GM19395 (cell line): Measurements from ENCODE around the gene MTA1.

Experiments
- ATAC-seq: cut with Tn5 transposase; IDR thresholded peaks from one replicate; pipeline ENCODE4 v1.9.1; 2021; ENCODE audit warnings: mild to moderate bottlenecking, moderate library complexity; ENCODE audit not compliant: unreplicated experiment

Gene MTA1

DNA sequence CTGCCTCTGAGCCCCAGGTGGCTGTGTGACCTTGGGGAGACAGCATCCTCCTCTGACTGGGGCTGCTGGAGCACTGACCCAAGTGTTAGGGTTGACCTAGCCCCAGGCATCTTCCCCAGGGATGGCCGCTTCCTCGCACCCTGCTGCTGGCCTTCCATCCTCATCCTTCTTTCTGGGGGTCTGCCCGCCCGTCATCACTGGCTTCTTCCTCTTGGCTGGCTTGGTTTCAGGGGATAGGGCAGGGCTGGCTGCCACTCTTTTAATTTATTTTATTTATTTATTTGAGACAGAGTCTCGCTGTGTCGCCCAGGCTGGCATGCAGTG lies 74.9 kb downstream of the MTA1 start:
- ATAC-seq: no peak

GRCh38 chr14:105495101-105495989 lies 75.7 kb downstream of the MTA1 start:
- no peak for ATAC-seq

- ATAC-seq: no peak
These were observed 76.6 kb downstream of the MTA1 start for GRCh38 chr14:105495990-105496830.

GRCh38 chr14:105496831-105497591 lies 77.4 kb downstream of the MTA1 start:
- no peak for ATAC-seq

- no peak for ATAC-seq
These were observed 78.2 kb downstream of the MTA1 start for GRCh38 chr14:105497671-105498429.

DNA sequence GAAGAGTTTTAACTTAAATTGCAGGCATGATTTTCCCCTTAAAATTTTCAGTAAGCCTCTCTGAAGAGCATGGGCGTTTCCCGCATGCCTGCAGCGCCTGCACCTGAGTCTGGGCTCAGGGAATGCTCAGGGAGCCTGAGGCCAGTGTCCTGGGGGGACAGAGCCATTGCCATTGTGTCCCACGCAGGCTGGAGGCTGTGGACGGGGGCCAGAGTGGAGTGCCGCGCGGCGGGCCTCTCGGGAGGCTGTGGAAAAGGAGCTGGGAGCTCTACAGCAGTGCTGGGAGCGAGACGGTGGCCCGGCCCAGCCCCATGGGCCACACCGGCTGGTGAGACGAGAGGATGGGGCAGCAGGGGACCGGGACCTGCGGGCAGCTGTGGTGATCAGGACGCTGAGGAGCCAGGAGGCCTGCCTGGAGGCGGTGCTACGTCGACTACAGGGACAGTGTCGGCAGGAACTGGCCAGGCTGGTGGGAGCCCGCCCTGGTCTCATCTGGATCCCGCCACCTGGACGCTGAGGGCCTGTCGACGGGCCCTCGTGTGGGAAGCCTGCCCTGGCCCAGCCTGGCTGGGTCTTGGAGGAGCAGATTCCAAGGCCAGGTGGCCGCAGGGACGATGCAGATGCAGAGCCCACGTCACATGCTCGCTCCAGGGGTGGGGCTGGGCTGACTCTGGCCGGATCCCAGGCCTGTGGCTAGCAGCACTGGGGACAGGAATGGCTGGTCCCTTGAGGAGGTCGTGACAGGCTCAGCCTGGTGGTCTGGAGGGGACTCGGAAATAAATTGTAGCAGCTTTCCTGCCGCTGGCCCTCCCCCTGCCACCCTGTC lies 79.0 kb downstream of the MTA1 start:
- ATAC-seq: no peak

DNA sequence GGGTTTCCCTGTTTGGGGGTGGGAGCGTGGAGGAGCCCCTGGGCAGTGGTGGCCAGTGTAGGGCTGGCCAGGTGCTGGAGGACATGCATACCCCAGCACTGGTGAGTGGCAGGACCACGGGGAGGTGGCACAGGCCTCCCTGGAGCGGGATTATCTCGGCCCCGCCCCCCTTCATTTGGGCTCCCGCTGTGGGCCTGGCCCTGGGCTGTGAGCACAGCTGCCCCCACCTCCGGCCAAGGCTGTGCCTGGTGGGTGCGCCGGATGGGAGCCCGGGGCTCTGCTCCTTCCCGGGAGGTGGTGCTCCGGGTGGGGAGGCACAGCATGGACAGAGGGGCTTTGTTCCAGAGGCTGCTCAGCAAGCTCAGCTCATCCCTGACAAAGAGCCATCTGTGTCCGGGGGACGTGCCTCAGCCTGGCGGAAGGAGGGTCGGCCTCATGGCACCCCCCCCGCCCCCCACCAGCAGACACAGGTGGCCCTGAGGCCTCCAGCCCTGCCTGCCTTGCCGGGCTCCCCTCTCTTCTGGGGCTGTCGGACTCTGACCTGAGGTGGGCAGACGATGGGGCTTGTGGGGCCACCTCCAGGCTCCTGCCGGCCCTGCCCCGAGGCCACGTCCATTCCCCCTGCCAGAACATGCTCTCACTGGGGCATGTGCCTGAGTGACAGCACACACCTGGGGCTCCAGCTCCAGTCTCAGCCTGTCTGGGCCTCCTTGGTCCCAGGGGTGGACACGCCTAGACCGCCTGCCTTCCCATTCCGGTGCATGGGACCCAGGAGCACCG lies 79.8 kb downstream of the MTA1 start:
- ATAC-seq: no peak

DNA sequence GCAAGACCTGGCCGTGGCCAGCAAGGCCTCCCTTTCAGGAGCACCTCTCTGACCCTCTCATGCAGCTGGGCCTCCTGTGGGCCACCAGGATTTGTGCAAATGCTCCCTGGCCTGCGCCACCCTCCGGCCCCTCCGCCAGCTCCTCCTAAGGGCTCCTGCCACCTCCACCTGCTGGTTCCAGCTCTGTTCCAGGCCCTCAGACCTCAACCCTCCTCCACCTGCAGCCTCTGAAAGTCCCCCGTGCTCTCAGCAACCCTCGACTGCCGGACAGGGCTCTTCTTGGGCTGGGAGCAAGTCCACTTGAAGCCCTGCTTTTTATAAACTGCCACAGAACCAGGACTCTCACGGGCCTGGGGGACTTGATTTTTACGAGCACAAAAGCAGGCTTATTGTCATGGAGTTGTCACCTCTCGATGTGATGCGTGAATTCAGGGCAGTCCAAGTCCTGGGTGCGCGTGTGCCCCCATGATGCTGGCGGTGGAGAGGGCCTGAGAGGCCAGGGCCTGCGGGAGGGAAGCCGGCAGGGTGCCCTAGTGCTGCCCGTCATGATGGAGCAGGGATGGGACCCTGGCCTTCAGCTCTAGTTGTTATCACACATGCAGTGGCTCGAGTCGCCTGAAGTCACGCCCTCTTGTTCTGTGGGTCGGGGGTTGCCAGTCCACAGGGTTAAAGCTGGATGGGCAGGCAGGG lies 80.6 kb downstream of the MTA1 start:
- no peak for ATAC-seq

GRCh38 chr14:105500726-105501101 lies 81.1 kb downstream of the MTA1 start:
- no peak for ATAC-seq

- no peak for ATAC-seq
These were observed 82.1 kb downstream of the MTA1 start for GRCh38 chr14:105501504-105502291.

- no peak for ATAC-seq
These were observed 83.0 kb downstream of the MTA1 start for GRCh38 chr14:105502446-105503295.

DNA sequence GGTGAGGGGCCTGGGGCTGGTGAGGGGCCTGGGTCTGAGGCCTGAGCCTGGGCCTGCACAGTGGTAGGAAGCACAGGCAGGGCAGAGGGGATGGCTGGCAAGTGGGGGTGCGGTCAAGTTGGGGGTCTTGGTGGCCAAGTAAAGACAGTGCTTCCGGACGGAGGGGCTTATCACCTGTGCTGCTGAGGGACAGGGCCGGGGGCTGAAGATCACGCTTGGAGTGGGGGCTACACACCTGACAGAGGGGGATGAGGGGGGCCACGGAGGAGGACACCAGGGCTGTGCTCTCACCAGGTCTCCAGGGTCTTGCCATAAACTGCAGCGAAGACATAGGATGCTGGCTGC lies 83.6 kb downstream of the MTA1 start:
- no peak for ATAC-seq

DNA sequence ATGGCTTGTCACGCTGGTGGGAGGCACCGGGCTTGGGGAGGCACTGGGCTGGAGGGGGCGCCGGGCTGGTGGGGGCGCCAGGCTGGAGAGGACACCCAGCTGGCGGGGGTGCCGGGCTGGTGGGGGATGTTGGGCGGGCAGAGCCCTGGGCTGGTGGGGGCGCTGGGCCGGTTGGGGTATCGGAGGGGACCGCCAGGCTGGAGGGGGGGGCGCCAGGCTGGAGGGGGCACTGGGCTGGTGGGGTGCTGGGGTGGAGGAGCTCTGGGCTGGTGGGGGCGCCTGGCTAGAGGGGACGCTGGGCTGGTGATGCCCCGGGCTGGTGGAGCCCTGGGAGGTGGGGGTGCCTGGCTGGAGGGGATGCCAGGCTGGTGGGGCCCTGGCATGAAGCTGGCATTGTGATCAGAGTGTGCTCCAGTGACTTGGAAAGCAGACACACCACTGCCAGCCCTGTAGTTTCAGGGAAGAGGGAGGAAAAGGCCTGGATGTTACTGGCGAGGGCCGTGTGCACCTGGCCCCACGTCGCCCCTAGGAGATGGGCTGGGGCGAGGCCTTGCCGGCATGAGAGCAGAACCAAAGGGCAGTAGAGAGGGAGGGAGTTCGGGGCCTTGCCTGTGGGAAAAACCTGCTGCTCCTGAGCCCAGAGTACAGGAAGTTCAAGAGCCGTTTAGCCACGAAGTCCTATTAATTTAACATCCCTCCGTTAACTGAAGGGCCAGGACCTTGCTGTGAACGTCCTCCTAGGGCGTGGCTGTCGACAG lies 84.5 kb downstream of the MTA1 start:
- ATAC-seq: no peak

DNA sequence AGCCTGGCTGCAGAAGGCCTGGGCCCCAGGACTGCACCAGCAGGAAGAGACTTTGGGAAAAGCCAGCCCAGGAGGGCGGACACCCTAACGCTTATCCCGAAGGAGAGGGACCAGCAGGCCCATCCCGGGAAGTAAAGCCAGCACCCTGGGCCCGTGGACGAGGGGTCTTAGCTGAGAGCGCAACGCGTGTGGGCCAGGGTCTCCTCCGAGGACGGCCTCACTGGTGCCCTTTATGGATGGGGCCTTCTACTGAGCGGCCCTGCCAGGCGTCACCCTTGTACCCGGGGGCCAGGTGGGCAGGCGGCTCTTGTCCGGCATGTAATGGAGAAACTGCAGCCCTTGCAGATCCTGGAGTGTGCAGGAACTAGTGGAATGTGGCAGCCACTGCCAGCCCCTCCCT lies 85.5 kb downstream of the MTA1 start:
- ATAC-seq: no peak

- ATAC-seq: no peak
These were observed 87.6 kb downstream of the MTA1 start for GRCh38 chr14:105507247-105507646.

- ATAC-seq: no peak
These were observed 88.4 kb downstream of the MTA1 start for GRCh38 chr14:105508069-105508468.
